K562 (cell line): ENCODE results near the gene CARD11. TPM values are rescaled to one million over a fixed set of nuclear protein-coding genes. Genes with fewer than 3 reads are reported as not detected.

Experiments used
- ATAC-seq: fragments of 200-7000 bp; cut with Tn5 transposase; 3 replicates; pipeline ENCODE4 v1.9.1; 2020; ENCODE audit warnings: moderate library complexity
- BruUV-seq: library from RNA; stranded (reverse); fragments of 400-500 nt; replicated peaks from 2 replicates; lab custom pipeline; 2021; lab: Mats Ljungman, UMichigan
- CTCF ChIA-PET: fragments of 300-600 bp; formaldehyde crosslinking; extraction: SDS; loops from one replicate; lab custom pipeline; 2021; ENCODE audit warnings: low intra/inter-chr PET ratio; lab: Yijun Ruan, JAX
- POLR2A ChIA-PET: fragments of 300-600, 350-650 bp; sonication (Branson Sonifier 250); formaldehyde crosslinking; extraction: SDS; loops from one replicate; lab custom pipeline; 2021; ENCODE audit warnings: antibody characterized with exemption, inconsistent platforms; lab: Yijun Ruan, JAX
- DNase-seq, 4 experiments: peaks; one replicate each; pipeline versions ENCODE4 v3.0.0 to v3.0.0-alpha.2; 2011 to 2018; ENCODE audit warnings: low spot score in 3 of 4, mixed read lengths in 3 of 4; ENCODE audit errors: extremely low read depth in 1 of 4
- FAIRE-seq: peaks from 2 replicates; lab custom pipeline; 2011; peaks lifted over from hg19 to GRCh38; lab: Jason Lieb, UNC
- H2AFZ ChIP-seq: 2 replicates; pipeline ENCODE4 v1.6.0; 2011; ENCODE audit warnings: low read depth, low read length, control low read depth, inconsistent platforms
- H3K27ac ChIP-seq: fragments of 200-600 bp; 3 replicates; pipeline ENCODE4 v1.8.0; 2011; ENCODE audit warnings: low read depth, mild to moderate bottlenecking, control low read depth, inconsistent platforms, low read length, moderate library complexity, mixed read lengths; ENCODE audit errors: extremely low read depth
- H3K27me3 ChIP-seq, 2 experiments: fragments of 300-600 bp in 1 of 2; 2 replicates in 1 of 2; 3 replicates in 1 of 2; pipeline versions ENCODE4 v1.6.0 to v1.8.0; 2011; ENCODE audit warnings: inconsistent platforms in 2 of 2, low read length in 2 of 2, mild to moderate bottlenecking in 1 of 2, mixed read lengths in 1 of 2, moderate library complexity in 1 of 2; ENCODE audit not compliant: control insufficient read depth in 2 of 2, insufficient read depth in 2 of 2
- H3K36me3 ChIP-seq: fragments of 300-600 bp; 3 replicates; pipeline ENCODE4 v1.8.0; 2011; ENCODE audit warnings: mild to moderate bottlenecking, low read length, inconsistent platforms; ENCODE audit not compliant: control insufficient read depth, insufficient read depth
- H3K4me1 ChIP-seq, 2 experiments: fragments of 200-600 bp in 1 of 2; replicated peaks in 1 of 2; 2 replicates in 1 of 2; 3 replicates in 1 of 2; pipeline versions ENCODE4 v1.5.1 to v1.8.0; 2011; ENCODE audit warnings: inconsistent platforms in 2 of 2, low read length in 2 of 2, mild to moderate bottlenecking in 1 of 2, mixed read lengths in 1 of 2, moderate library complexity in 1 of 2; ENCODE audit not compliant: control insufficient read depth in 2 of 2, insufficient read depth in 2 of 2
- H3K4me2 ChIP-seq: 2 replicates; pipeline ENCODE4 v1.6.1; 2011; ENCODE audit warnings: low read length, control low read depth, inconsistent platforms, mixed read lengths; ENCODE audit not compliant: insufficient read depth
- H3K4me3 ChIP-seq: fragments of 200-600 bp; sonication (generic), shearing (Covaris generic); 2 replicates; pipeline ENCODE4 v1.5.1; 2016; ENCODE audit warnings: control low read depth, inconsistent platforms
- H3K79me2 ChIP-seq: fragments of 200-600 bp; 3 replicates; pipeline ENCODE4 v1.8.0; 2011; ENCODE audit warnings: low read length, inconsistent platforms; ENCODE audit not compliant: control insufficient read depth, insufficient read depth
- H3K9ac ChIP-seq, 2 experiments: 2 replicates each; pipeline versions ENCODE4 v1.6.0 to v1.6.1; 2011; ENCODE audit warnings: low read depth in 2 of 2, low read length in 2 of 2, control low read depth in 1 of 2, inconsistent platforms in 1 of 2, mild to moderate bottlenecking in 1 of 2, mixed read lengths in 1 of 2; ENCODE audit not compliant: insufficient read depth in 1 of 2
- H3K9me1 ChIP-seq: one replicate; pipeline ENCODE4 v1.6.0; 2011; ENCODE audit warnings: inconsistent platforms, mild to moderate bottlenecking, low read length, moderate library complexity; ENCODE audit not compliant: control insufficient read depth, insufficient read depth
- H3K9me3 ChIP-seq: replicated peaks from 2 replicates; pipeline ENCODE4 v1.5.1; 2011; ENCODE audit warnings: low read depth, low read length, inconsistent platforms; ENCODE audit not compliant: control insufficient read depth, insufficient read depth
- H4K20me1 ChIP-seq: replicated peaks from 2 replicates; pipeline ENCODE4 v1.6.1; 2011; ENCODE audit warnings: low read length, inconsistent platforms, mixed read lengths; ENCODE audit not compliant: control insufficient read depth, insufficient read depth
- CTBP1 ChIP-seq: fragments of 450-650 bp; IDR thresholded peaks from 2 replicates; pipeline ENCODE4 v1.6.1; 2016; ENCODE audit warnings: borderline replicate concordance
- SMAD1 ChIP-seq: fragments of 150-350 bp; IDR thresholded peaks from 2 replicates; pipeline ENCODE4 v1.6.1; 2014; ENCODE audit warnings: low read length, low read depth; ENCODE audit not compliant: partially characterized antibody
- ZNF121 ChIP-seq: sonication (generic); formaldehyde crosslinking; conservative IDR thresholded peaks from 2 replicates; pipeline ENCODE4 v1.8.0; 2022; ENCODE audit warnings: missing genetic modification reagents
- ZNF696 ChIP-seq: fragments of 250-450 bp; sonication (Bioruptor Pico); conservative IDR thresholded peaks from 2 replicates; pipeline ENCODE4 v1.4.0; 2020; ENCODE audit warnings: mild to moderate bottlenecking, moderate library complexity
- WGBS: fragments of 100-300 bp; shearing (Covaris generic); methylation state at CpG from one replicate; pipeline ENCODE4 v1.1.6; 2016; ENCODE audit warnings: low coverage, mixed read lengths; ENCODE audit not compliant: insufficient coverage; ENCODE audit errors: missing lambda C conversion rate; 5-methylcytosine and 5-hydroxymethylcytosine counted together
- in situ Hi-C: fragments of 300-500 bp; cut with MboI; formaldehyde crosslinking; loops from 4 replicates; pipeline ENCODE4 v1.15.0; 2018; ENCODE audit warnings: inconsistent platforms, mixed read lengths
- intact Hi-C: fragments of 100-400 bp; cut with micrococcal nuclease; formaldehyde crosslinking; loops from 2 replicates; pipeline ENCODE4 v1.14.2; 2022
- polyA plus RNA-seq, 8 experiments: library from polyadenylated mRNA; depleted of rRNA in 4 of 8; stranded (reverse) in 5 of 8; unstranded in 3 of 8; fragments of >200 nt; fragmentation: Nextera tagmentation in 2 of 8; fragmentation: Illumina TruSeq in 1 of 8; extraction: Ambion mirVana in 2 of 8; extraction: Trizol in 1 of 8; gene quantifications; 2 replicates each; pipeline versions ENCODE4 v1.2.1 to v1.2.3, GENCODE V29; 2011 to 2014; ENCODE audit warnings: inconsistent platforms in 1 of 8, missing spikeins in 1 of 8
- total RNA-seq, 7 experiments: library from RNA; depleted of rRNA in 6 of 7; stranded (reverse); fragments of >200 nt in 6 of 7; fragmentation: Illumina TruSeq in 2 of 7; extraction: Trizol in 2 of 7; gene quantifications; 2 replicates each; pipeline versions ENCODE4 v1.2.1 to v1.2.3, GENCODE V29; 2011 to 2021; ENCODE audit warnings: low replicate concordance in 1 of 7

CARD11 gene
- total and polyA plus RNA-seq, 9 of the 15 experiments (the other 6 are each of a cell fraction or from before 2014, with no cell fraction given), result 0.07 to 12.8 (median 5.7) TPM

DNA sequence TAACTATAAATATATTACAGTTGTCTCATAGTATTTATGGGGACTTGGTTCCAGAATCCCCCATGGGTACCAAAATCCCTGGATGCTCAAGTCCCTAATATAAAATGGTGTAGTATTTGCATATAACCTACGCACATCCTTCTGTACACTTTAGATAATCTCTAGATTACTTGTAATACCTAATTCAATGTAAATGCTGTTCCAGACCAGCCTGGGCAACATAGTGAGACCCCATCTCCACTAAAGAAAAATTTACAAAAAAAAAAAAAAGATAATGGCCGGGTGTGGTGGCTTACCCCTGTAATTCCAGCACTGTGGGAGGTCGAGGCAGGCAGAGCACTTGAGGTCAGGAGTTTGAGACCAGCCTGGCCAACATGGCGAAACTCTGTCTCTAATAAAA lies 182.2 kb downstream of the CARD11 start:
- BruUV-seq, result no TSS peak
- TF ChIP-seq SMAD1 (no peak), ZNF121 (CRISPR knock-in tag) (peak; percentile 51)
- H3K9me3 ChIP-seq, result no peaks in the 10 kb centered on the region
- H2AFZ ChIP-seq, result no peak overlapping the region
- peaks cover 0 to 3% of the 10 kb centered on the region in 2 experiments; a peak in 1 of 5 replicates for H3K27me3 ChIP-seq
- peaks cover 2% of the 10 kb centered on the region for H3K9me1 ChIP-seq
- H3K36me3 ChIP-seq, result no peaks in the 10 kb centered on the region
- intact Hi-C loops (loop anchor here (10.0 kb wide), 1 partner anchor 203 kb away; no protein-coding TSS in a partner anchor), in situ Hi-C loops (loop anchor here (25.0 kb wide), 1 partner anchor 1026 kb away; no protein-coding TSS in a partner anchor)
- ATAC-seq (no peak), DNase-seq (no peak), FAIRE-seq (no peak)
- H3K4me3 ChIP-seq, result no peak overlapping the region
- H3K4me1 ChIP-seq, result peaks cover 0 to 15% of the 10 kb centered on the region in 2 experiments; a peak in 3 of 5 replicates
- no peak overlapping the region for H3K4me2 ChIP-seq
- no peak overlapping the region for H3K9ac ChIP-seq
- H4K20me1 ChIP-seq, result no peaks in the 10 kb centered on the region
- ChIA-PET POLR2A (no interaction called here), CTCF (no interaction called here)
- 36% methylated on average over 4 of the region's 4 CpGs for WGBS
- H3K79me2 ChIP-seq, result no peaks in the 10 kb centered on the region
- no peak overlapping the region for H3K27ac ChIP-seq

GRCh38 chr7:2860627-2861133 lies 183.0 kb downstream of the CARD11 start:
- Histone ChIP-seq H3K27me3 (no peaks in the 10 kb centered on the region), H3K4me1 (peaks cover 0 to 15% of the 10 kb centered on the region in 2 experiments; a peak in 3 of 5 replicates), H3K4me3 (no peak overlapping the region), H3K9me1 (peaks cover 2% of the 10 kb centered on the region), H3K79me2 (no peaks in the 10 kb centered on the region)
- TF ChIP-seq ZNF696 (CRISPR knock-in tag), result no peak
- TF ChIP-seq CTBP1, result peak; percentile 30; the same call in 1 of the 2 replicates
- TF ChIP-seq, all 486 proteins: peak for 1
- DNase-seq, result no peak
- WGBS, result 21% methylated on average over 14 of the region's 14 CpGs
- ATAC-seq, result no peak
- intact Hi-C loops, result loop anchor here (10.0 kb wide), 1 partner anchor 204 kb away; no protein-coding TSS in a partner anchor
- in situ Hi-C loops, result loop anchor here (25.0 kb wide), 1 partner anchor 1027 kb away; no protein-coding TSS in a partner anchor
- H3K9me3 ChIP-seq, result no peaks in the 10 kb centered on the region
- no TSS peak for BruUV-seq
- no peak overlapping the region for H3K27ac ChIP-seq
- no peak overlapping the region for H3K4me2 ChIP-seq
- peak overlapping the region in 1 of 2 experiments; percentile 1; a peak in 1 of 4 replicates for H3K9ac ChIP-seq
- ChIA-PET POLR2A (no interaction called here), CTCF (no interaction called here)
- no peaks in the 10 kb centered on the region for H4K20me1 ChIP-seq
- no peak for FAIRE-seq
- no peak overlapping the region for H2AFZ ChIP-seq
- H3K36me3 ChIP-seq, result no peaks in the 10 kb centered on the region
